GM23248 (cell line): Measurements from ENCODE around the gene HMCN1. TPM values are rescaled to one million over a fixed set of nuclear protein-coding genes. Genes with fewer than 3 reads are reported as not detected.
A peak's percentile ranks its signal among the peaks of the same experiment; 100 is the strongest.

Experiments
- DNase-seq: peaks from one replicate; pipeline ENCODE4 v3.0.0-alpha.2; 2015
- H2AFZ ChIP-seq: fragments of 200-600 bp; sonication (generic); 2 replicates; pipeline ENCODE4 v1.6.1; 2016; ENCODE audit warnings: antibody characterized with exemption
- H3F3A ChIP-seq: fragments of 200-600 bp; sonication (generic); 2 replicates; pipeline ENCODE4 v1.6.1; 2016; ENCODE audit warnings: mild to moderate bottlenecking, antibody characterized with exemption, mixed run types; ENCODE audit not compliant: insufficient read depth
- H3K27ac ChIP-seq: fragments of 200-600 bp; sonication (generic); 2 replicates; pipeline ENCODE4 v1.5.1; 2016; ENCODE audit warnings: mild to moderate bottlenecking
- H3K27me3 ChIP-seq: fragments of 200-600 bp; sonication (generic); replicated peaks from 2 replicates; pipeline ENCODE4 v1.6.1; 2016; ENCODE audit warnings: mild to moderate bottlenecking; ENCODE audit not compliant: insufficient read depth
- H3K36me3 ChIP-seq: fragments of 200-600 bp; sonication (generic); 2 replicates; pipeline ENCODE4 v1.6.1; 2016; ENCODE audit warnings: low read depth, mild to moderate bottlenecking
- H3K4me1 ChIP-seq: fragments of 200-600 bp; sonication (generic); 2 replicates; pipeline ENCODE4 v1.6.1; 2016; ENCODE audit warnings: mild to moderate bottlenecking; ENCODE audit not compliant: insufficient read depth
- H3K4me2 ChIP-seq: fragments of 200-600 bp; sonication (generic); one replicate; pipeline ENCODE4 v1.6.1; 2016; ENCODE audit warnings: mild to moderate bottlenecking; ENCODE audit not compliant: unreplicated experiment
- H3K4me3 ChIP-seq: fragments of 200-600 bp; sonication (generic); 2 replicates; pipeline ENCODE4 v1.5.1; 2016; ENCODE audit warnings: mild to moderate bottlenecking
- H3K79me2 ChIP-seq: fragments of 200-600 bp; sonication (generic); 2 replicates; pipeline ENCODE4 v1.6.1; 2016; ENCODE audit warnings: mild to moderate bottlenecking; ENCODE audit not compliant: insufficient read depth
- H3K9ac ChIP-seq: fragments of 200-600 bp; sonication (generic); 2 replicates; pipeline ENCODE4 v1.6.1; 2016; ENCODE audit warnings: mild to moderate bottlenecking
- H3K9me2 ChIP-seq: fragments of 200-600 bp; sonication (generic); 2 replicates; pipeline ENCODE4 v1.6.1; 2016; ENCODE audit warnings: mixed run types, mild to moderate bottlenecking, moderate library complexity; ENCODE audit not compliant: insufficient read depth
- H3K9me3 ChIP-seq: fragments of 200-600 bp; sonication (generic); one replicate; pipeline ENCODE4 v1.6.1; 2017; ENCODE audit warnings: low read depth
- H4K20me1 ChIP-seq: fragments of 200-600 bp; sonication (generic); 2 replicates; pipeline ENCODE4 v1.6.0; 2016; ENCODE audit not compliant: insufficient read depth
- EZH2 ChIP-seq: fragments of 200-600 bp; sonication (generic); IDR thresholded peaks from 2 replicates; pipeline ENCODE4 v1.6.1; 2018; ENCODE audit warnings: antibody characterized with exemption, mild to moderate bottlenecking; ENCODE audit not compliant: insufficient read depth, poor library complexity, severe bottlenecking
- EZH2phosphoT487 ChIP-seq: fragments of 200-600 bp; sonication (generic); IDR thresholded peaks from 2 replicates; pipeline ENCODE4 v1.6.1; 2018; ENCODE audit warnings: antibody characterized with exemption, moderate library complexity, mild to moderate bottlenecking, low read depth; ENCODE audit not compliant: insufficient read depth
- WGBS, 2 experiments: methylation state at CpG; one replicate each; pipeline ENCODE4 v1.1.6; 2015 to 2017; ENCODE audit warnings: low lambda C conversion rate in 2 of 2, low coverage in 1 of 2; ENCODE audit errors: missing lambda C conversion rate in 2 of 2; 5-methylcytosine and 5-hydroxymethylcytosine counted together
- in situ Hi-C: fragments of 300-500 bp; cut with MboI; formaldehyde crosslinking; loops from 2 replicates; pipeline ENCODE4 v1.15.0; 2020
- polyA plus RNA-seq: library from polyadenylated mRNA; unstranded; fragments of >200 nt; fragmentation: Nextera tagmentation; extraction: Ambion mirVana; gene quantifications from 2 replicates; pipeline ENCODE4 v1.2.1, GENCODE V29; 2016
- total RNA-seq: library from RNA; depleted of rRNA; stranded (reverse); fragments of >200 nt; shearing (Covaris generic); gene quantifications from 2 replicates; pipeline ENCODE4 v1.2.3, GENCODE V29; 2014

The HMCN1 gene
- total and polyA plus RNA-seq, 2 experiments from 2014 or later, result 1.8 to 5.2 TPM

GRCh38 chr1:186191511-186191910 is 457.3 kb downstream of the HMCN1 start:
- peaks cover 51% of the 10 kb centered on the region for H3F3A ChIP-seq
- H3K4me3 ChIP-seq, result no peak overlapping the region
- DNase-seq, result no peak
- no peaks in the 10 kb centered on the region for H3K79me2 ChIP-seq
- in situ Hi-C loops, result no loop called here
- no peaks in the 10 kb centered on the region for H3K9me2 ChIP-seq
- no peaks in the 10 kb centered on the region for H3K27me3 ChIP-seq
- H3K36me3 ChIP-seq, result no peaks in the 10 kb centered on the region
- H3K9ac ChIP-seq, result no peak overlapping the region
- H4K20me1 ChIP-seq, result no peaks in the 10 kb centered on the region
- TF ChIP-seq EZH2phosphoT487 (no peak), EZH2 (no peak)
- peak overlapping the region; percentile 35; the same call in 1 of the 2 replicates for H2AFZ ChIP-seq
- no peak overlapping the region for H3K27ac ChIP-seq
- WGBS, 2 experiments, result 59 to 77% methylated on average over 2 of the region's 2 CpGs
- peaks cover 59% of the 10 kb centered on the region for H3K4me1 ChIP-seq
- no peaks in the 10 kb centered on the region for H3K9me3 ChIP-seq
- no peak overlapping the region for H3K4me2 ChIP-seq

GRCh38 chr1:186193224-186193623 is 459.0 kb downstream of the HMCN1 start:
- H3K4me3 ChIP-seq, result no peak overlapping the region
- 98 to 100% methylated on average over 2 of the region's 2 CpGs for WGBS, 2 experiments
- peaks cover 34% of the 10 kb centered on the region for H3F3A ChIP-seq
- no peak overlapping the region for H3K27ac ChIP-seq
- no peaks in the 10 kb centered on the region for H3K27me3 ChIP-seq
- in situ Hi-C loops, result no loop called here
- no peaks in the 10 kb centered on the region for H3K36me3 ChIP-seq
- H3K9me2 ChIP-seq, result no peaks in the 10 kb centered on the region
- no peaks in the 10 kb centered on the region for H3K9me3 ChIP-seq
- H2AFZ ChIP-seq, result no peak overlapping the region
- no peak for TF ChIP-seq EZH2
- no peak for TF ChIP-seq EZH2phosphoT487
- H3K4me1 ChIP-seq, result peaks cover 42% of the 10 kb centered on the region
- H3K9ac ChIP-seq, result no peak overlapping the region
- DNase-seq, result no peak
- H4K20me1 ChIP-seq, result no peaks in the 10 kb centered on the region
- no peaks in the 10 kb centered on the region for H3K79me2 ChIP-seq
- H3K4me2 ChIP-seq, result no peak overlapping the region

GRCh38 chr1:186194107-186194756 is 460.0 kb downstream of the HMCN1 start:
- no peaks in the 10 kb centered on the region for H4K20me1 ChIP-seq
- H3K27me3 ChIP-seq, result no peaks in the 10 kb centered on the region
- H3K36me3 ChIP-seq, result no peaks in the 10 kb centered on the region
- no peaks in the 10 kb centered on the region for H3K9me2 ChIP-seq
- H3K4me1 ChIP-seq, result peaks cover 33% of the 10 kb centered on the region
- in situ Hi-C loops, result no loop called here
- DNase-seq, result no peak
- H3K79me2 ChIP-seq, result no peaks in the 10 kb centered on the region
- H2AFZ ChIP-seq, result no peak overlapping the region
- no peak overlapping the region for H3K27ac ChIP-seq
- H3K4me3 ChIP-seq, result no peak overlapping the region
- TF ChIP-seq EZH2 (no peak), EZH2phosphoT487 (no peak)
- 91 to 93% methylated on average over 2 of the region's 2 CpGs for WGBS, 2 experiments
- no peak overlapping the region for H3K4me2 ChIP-seq
- no peaks in the 10 kb centered on the region for H3K9me3 ChIP-seq
- peaks cover 24% of the 10 kb centered on the region for H3F3A ChIP-seq
- no peak overlapping the region for H3K9ac ChIP-seq

GRCh38 chr1:186195377-186195931 is 461.3 kb downstream of the HMCN1 start:
- H3K36me3 ChIP-seq, result no peaks in the 10 kb centered on the region
- peak; percentile 24 for DNase-seq
- H3K79me2 ChIP-seq, result no peaks in the 10 kb centered on the region
- peaks cover 11% of the 10 kb centered on the region for H3F3A ChIP-seq
- H3K9me2 ChIP-seq, result no peaks in the 10 kb centered on the region
- no peaks in the 10 kb centered on the region for H4K20me1 ChIP-seq
- no peaks in the 10 kb centered on the region for H3K9me3 ChIP-seq
- H3K27me3 ChIP-seq, result no peaks in the 10 kb centered on the region
- in situ Hi-C loops, result no loop called here
- no peak overlapping the region for H3K9ac ChIP-seq
- H3K27ac ChIP-seq, result no peak overlapping the region
- TF ChIP-seq EZH2 (no peak), EZH2phosphoT487 (no peak)
- H3K4me2 ChIP-seq, result no peak overlapping the region
- no peak overlapping the region for H3K4me3 ChIP-seq
- H2AFZ ChIP-seq, result 0 out of 2 replicates have a peak overlapping the region, but pooled peaks have one; percentile 22
- 40 to 47% methylated on average over 3 of the region's 3 CpGs for WGBS, 2 experiments
- H3K4me1 ChIP-seq, result peaks cover 23% of the 10 kb centered on the region
